ENCODE results near the gene PSORS1C2. TPM values are rescaled to one million over a fixed set of nuclear protein-coding genes. Genes with fewer than 3 reads are reported as not detected.

The PSORS1C2 gene
- total and polyA plus RNA-seq, 11 donors, result not detected

- intact Hi-C loops (cut with DNase I), result loop anchor here in 1 of 10 donors (5.0 kb wide), 1 partner anchor 41 kb away; the partner anchor contains the start of gene PSORS1C2
- no peaks in the 10 kb centered on the region for H3K9me3 ChIP-seq
- no peak overlapping the region for H3K4me3 ChIP-seq
- no peak for TF ChIP-seq CTCF (IDR thresholded peaks at IDR 0.05)
- TF ChIP-seq POLR2A (IDR thresholded peaks at IDR 0.05), result no peak
- H3K36me3 ChIP-seq, result peaks cover 0 to 4% (median 0%) of the 10 kb centered on the region in 9 donors
- peaks cover 0 to 43% (median 2%) of the 10 kb centered on the region in 12 donors for H3K4me1 ChIP-seq
- DNase-seq (no peak), ATAC-seq (no peak)
- no peak overlapping the region for H3K27ac ChIP-seq
- no peaks in the 10 kb centered on the region for H3K27me3 ChIP-seq
- WGBS, 4 donors, result 63 to 80% (median 72%) methylated on average over 8 of the region's 8 CpGs
Observed at GRCh38 chr6:31178143-31179041, 39.5 kb upstream of the PSORS1C2 start.

- TF ChIP-seq CTCF (IDR thresholded peaks at IDR 0.05) (no peak), POLR2A (IDR thresholded peaks at IDR 0.05) (no peak)
- intact Hi-C loops (cut with DNase I), result loop anchor here in 1 of 10 donors (5.0 kb wide), 1 partner anchor 39 kb away; the partner anchor contains the start of gene PSORS1C2
- 61 to 74% (median 68%) methylated on average over 3 of the region's 3 CpGs for WGBS, 4 donors
- H3K9me3 ChIP-seq, result no peaks in the 10 kb centered on the region
- no peak overlapping the region for H3K4me3 ChIP-seq
- H3K27me3 ChIP-seq, result no peaks in the 10 kb centered on the region
- ATAC-seq (peak in 1 of 4 donors; percentile 49), DNase-seq (no peak)
- H3K27ac ChIP-seq, result peak overlapping the region in 1 of 12 donors; percentile 41
- H3K36me3 ChIP-seq, result peaks cover 0 to 4% (median 0%) of the 10 kb centered on the region in 9 donors
- H3K4me1 ChIP-seq, result peaks cover 0 to 45% (median 2%) of the 10 kb centered on the region in 12 donors
Observed at GRCh38 chr6:31175971-31176370, 37.1 kb upstream of the PSORS1C2 start.

- 84 to 97% (median 89%) methylated on average over 5 of the region's 5 CpGs for WGBS, 4 donors
- peaks cover 0 to 4% (median 0%) of the 10 kb centered on the region in 9 donors for H3K36me3 ChIP-seq
- DNase-seq (no peak), ATAC-seq (no peak)
- no peaks in the 10 kb centered on the region for H3K9me3 ChIP-seq
- no peak overlapping the region for H3K4me3 ChIP-seq
- no peaks in the 10 kb centered on the region for H3K27me3 ChIP-seq
- TF ChIP-seq CTCF (IDR thresholded peaks at IDR 0.05), result no peak
- no peak for TF ChIP-seq POLR2A (IDR thresholded peaks at IDR 0.05)
- H3K4me1 ChIP-seq, result peaks cover 0 to 34% (median 2%) of the 10 kb centered on the region in 12 donors
- H3K27ac ChIP-seq, result no peak overlapping the region
- intact Hi-C loops (cut with DNase I), result no loop called here
Observed at GRCh38 chr6:31174378-31174777, 35.5 kb upstream of the PSORS1C2 start.

- H3K36me3 ChIP-seq, result peaks cover 0 to 4% (median 0%) of the 10 kb centered on the region in 9 donors
- H3K4me3 ChIP-seq, result no peak overlapping the region
- H3K27me3 ChIP-seq, result no peaks in the 10 kb centered on the region
- ATAC-seq (peak in 1 of 4 donors; percentile 22), DNase-seq (no peak)
- 49 to 62% (median 58%) methylated on average over 1 to 3 of the region's 3 CpGs for WGBS, 4 donors
- peaks cover 0 to 24% (median 0%) of the 10 kb centered on the region in 12 donors for H3K4me1 ChIP-seq
- H3K9me3 ChIP-seq, result no peaks in the 10 kb centered on the region
- TF ChIP-seq POLR2A (IDR thresholded peaks at IDR 0.05) (no peak), CTCF (IDR thresholded peaks at IDR 0.05) (no peak)
- intact Hi-C loops (cut with DNase I), result no loop called here
- peak overlapping the region in 1 of 12 donors; percentile 19 for H3K27ac ChIP-seq
Observed at GRCh38 chr6:31173406-31173805, 34.5 kb upstream of the PSORS1C2 start.
